Measurements from ENCODE around the gene PCLAF.

GRCh38 chr15:64423970-64424369 lies 42.7 kb upstream of the PCLAF start:
- TF ChIP-seq CTCF (IDR thresholded peaks at IDR 0.05) (no peak), POLR2A (IDR thresholded peaks at IDR 0.05) (no peak)

Measured in prostate gland (tissue), 2 donors.